Peyer's patch (tissue), 4 donors: ENCODE measurements around the gene MARCHF10.

Experiments used
- POLR2A ChIP-seq, 2 donors: fragments of 450-650 bp; IDR thresholded peaks; one replicate each; pipeline ENCODE4 v1.5.1; 2017; ENCODE audit warnings: antibody characterized with exemption in 2 of 2, mild to moderate bottlenecking in 2 of 2, moderate library complexity in 2 of 2
- TF ChIP-seq, protein P1 (sequence below), 6 experiments: fragments of 450-650 bp in 4 of 6; fragments of 200-600 bp in 2 of 6; sonication (generic) in 1 of 6; IDR thresholded peaks; one replicate each; pipeline ENCODE4 v1.5.1; 2017 to 2019; ENCODE audit warnings: antibody characterized with exemption in 6 of 6, mild to moderate bottlenecking in 3 of 6, moderate library complexity in 1 of 6

DNA sequence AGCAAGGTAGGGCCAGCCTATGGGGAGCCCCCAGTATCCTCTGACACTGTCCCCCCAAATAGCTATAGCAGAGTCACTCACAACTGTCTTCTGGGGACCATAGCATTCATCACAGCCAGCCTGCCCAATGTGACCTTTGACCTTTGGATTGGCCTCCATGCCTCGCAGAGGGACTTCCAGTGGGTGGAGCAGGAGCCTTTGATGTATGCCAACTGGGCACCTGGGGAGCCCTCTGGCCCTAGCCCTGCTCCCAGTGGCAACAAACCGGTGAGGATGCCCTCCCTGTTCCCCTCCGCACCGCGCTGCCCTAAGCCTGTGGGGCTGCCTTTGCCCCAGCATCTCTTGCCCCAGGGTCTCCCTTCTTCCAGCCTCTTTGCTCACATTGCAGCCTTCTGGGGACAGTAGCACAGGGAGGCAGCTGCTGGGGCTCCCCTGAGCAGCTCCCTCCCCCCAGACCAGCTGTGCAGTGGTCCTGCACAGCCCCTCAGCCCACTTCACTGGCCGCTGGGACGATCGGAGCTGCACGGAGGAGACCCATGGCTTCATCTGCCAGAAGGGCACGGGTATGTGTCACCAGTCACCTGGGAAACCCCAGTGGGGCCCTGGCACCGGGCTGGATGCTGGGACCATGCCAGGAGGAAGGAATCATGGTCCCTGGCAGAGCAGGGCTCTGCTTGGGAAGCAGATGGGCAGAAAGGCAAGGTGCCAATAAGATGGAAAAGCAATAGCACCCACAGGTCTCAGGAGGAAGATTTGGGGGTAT lies 119.5 kb downstream of the MARCHF10 start:
- TF ChIP-seq, protein P1, sequence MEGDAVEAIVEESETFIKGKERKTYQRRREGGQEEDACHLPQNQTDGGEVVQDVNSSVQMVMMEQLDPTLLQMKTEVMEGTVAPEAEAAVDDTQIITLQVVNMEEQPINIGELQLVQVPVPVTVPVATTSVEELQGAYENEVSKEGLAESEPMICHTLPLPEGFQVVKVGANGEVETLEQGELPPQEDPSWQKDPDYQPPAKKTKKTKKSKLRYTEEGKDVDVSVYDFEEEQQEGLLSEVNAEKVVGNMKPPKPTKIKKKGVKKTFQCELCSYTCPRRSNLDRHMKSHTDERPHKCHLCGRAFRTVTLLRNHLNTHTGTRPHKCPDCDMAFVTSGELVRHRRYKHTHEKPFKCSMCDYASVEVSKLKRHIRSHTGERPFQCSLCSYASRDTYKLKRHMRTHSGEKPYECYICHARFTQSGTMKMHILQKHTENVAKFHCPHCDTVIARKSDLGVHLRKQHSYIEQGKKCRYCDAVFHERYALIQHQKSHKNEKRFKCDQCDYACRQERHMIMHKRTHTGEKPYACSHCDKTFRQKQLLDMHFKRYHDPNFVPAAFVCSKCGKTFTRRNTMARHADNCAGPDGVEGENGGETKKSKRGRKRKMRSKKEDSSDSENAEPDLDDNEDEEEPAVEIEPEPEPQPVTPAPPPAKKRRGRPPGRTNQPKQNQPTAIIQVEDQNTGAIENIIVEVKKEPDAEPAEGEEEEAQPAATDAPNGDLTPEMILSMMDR (IDR thresholded peaks at IDR 0.05), result no peak
- no peak for TF ChIP-seq POLR2A (IDR thresholded peaks at IDR 0.05)
